NB4 (cell line): Measurements from ENCODE around the gene SULT4A1.

Source experiments
- CTCF ChIP-seq: IDR thresholded peaks from one replicate; pipeline ENCODE4 v1.5.1; 2012; ENCODE audit warnings: low read depth, low read length
- MAX ChIP-seq: IDR thresholded peaks from 2 replicates; pipeline ENCODE4 v1.6.1; 2011; ENCODE audit warnings: low read depth, low read length
- MYC ChIP-seq: IDR thresholded peaks from 2 replicates; pipeline ENCODE4 v1.6.1; 2011; ENCODE audit warnings: low read depth, low read length
- POLR2A ChIP-seq: IDR thresholded peaks from 2 replicates; pipeline ENCODE4 v1.6.1; 2011; ENCODE audit warnings: mild to moderate bottlenecking; ENCODE audit not compliant: insufficient read length; ENCODE audit errors: extremely low read depth

GRCh38 chr22:43798492-43798891 is 63.8 kb downstream of the SULT4A1 start:
- TF ChIP-seq CTCF (no peak), MAX (no peak), POLR2A (no peak), MYC (no peak)
